ENCODE data around the gene CACNA2D4.

CACNA2D4 gene

GRCh38 chr12:1773937-1774655 is 144.4 kb downstream of the CACNA2D4 start:
- DNase-seq, result no peak

DNA sequence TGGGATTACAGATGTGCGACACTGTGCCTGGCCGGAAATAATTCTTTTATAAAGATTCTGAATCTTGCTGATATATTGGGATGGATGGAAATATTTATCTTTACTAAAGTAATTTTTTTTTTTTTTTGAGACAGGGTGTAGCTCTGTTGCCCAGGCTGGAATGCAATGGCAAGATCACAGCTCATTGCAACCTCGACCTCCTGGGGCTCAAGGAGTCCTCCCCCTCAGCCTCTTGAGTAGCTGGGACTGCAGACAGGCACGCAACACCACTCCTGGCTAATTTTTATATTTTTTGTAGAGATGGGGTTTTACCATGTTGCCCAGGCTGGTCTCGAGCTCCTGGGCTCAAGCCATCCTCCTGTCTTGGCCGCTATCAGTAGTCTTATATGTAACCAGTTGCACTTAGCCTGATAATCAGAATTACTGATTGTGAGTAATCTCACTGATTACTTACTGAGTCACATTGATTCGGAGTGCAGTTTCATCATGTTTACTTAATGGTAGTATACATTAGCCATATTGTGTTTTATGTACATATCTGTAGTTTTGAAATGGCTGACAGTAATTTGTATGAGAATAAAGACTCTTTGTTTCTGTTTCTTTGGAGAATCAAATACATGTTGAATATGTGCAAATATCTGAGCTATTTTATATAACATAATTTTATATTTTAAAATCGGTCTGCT is 148.5 kb downstream of the CACNA2D4 start:
- no peak for DNase-seq

GRCh38 chr12:1768615-1769014 is 149.8 kb downstream of the CACNA2D4 start:
- no peak for DNase-seq

DNA sequence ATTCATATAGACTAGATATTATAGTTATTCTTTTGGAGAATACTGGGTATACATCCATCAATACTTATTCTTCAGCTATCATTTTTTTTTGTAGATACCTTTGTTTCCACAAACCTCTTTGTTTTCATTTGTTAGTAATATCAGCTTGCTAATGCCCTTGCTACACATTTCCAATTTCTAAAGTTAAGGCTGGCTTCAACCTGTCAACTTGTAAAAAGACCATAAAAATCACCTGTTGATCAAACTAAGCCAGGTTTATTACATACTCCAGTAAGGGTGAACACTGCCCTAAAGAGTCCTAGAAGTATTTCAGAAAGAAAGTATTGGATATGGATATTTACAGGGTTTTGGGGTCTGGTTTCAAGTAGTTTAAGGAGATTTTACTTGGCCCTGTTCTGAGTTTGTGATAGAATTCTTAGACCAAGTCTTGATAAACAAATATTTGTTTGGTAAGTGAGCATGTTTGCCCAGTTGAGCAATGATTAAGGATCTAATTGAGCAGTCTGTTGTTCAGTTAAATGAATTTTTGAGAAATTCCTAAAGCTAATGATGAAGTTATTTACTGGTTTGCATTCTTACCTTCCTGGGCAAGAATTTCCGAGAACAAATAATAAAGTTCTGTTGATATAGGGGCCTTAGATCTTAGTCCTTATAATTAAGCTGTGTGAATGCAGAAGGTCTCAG is 150.9 kb downstream of the CACNA2D4 start:
- DNase-seq, result no peak

- no peak for DNase-seq
Observed at GRCh38 chr12:1766110-1766509, 152.3 kb downstream of the CACNA2D4 start.

DNA sequence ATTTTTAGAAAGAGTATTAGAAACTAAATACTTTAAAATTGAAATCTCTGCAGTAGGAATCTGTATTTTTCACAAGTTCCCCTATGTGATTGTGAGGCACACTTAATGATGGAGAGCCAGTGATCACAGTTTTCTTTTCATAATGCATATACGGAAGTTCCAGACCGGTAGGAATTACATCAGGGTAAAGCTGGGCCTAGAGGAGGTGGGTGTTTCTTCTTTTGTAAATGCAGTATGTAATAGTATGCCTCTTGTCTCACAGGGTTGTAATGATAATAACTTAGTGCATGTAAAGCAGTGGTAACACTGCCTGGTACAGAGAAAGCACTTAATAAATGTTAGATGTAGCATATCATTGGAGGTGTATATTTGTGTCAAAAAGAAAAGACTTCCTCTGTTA is 155.3 kb downstream of the CACNA2D4 start:
- no peak for DNase-seq

GRCh38 chr12:1761857-1762256 is 156.6 kb downstream of the CACNA2D4 start:
- DNase-seq, result no peak

GRCh38 chr12:1760566-1761382 is 157.7 kb downstream of the CACNA2D4 start:
- DNase-seq, result no peak

DNA sequence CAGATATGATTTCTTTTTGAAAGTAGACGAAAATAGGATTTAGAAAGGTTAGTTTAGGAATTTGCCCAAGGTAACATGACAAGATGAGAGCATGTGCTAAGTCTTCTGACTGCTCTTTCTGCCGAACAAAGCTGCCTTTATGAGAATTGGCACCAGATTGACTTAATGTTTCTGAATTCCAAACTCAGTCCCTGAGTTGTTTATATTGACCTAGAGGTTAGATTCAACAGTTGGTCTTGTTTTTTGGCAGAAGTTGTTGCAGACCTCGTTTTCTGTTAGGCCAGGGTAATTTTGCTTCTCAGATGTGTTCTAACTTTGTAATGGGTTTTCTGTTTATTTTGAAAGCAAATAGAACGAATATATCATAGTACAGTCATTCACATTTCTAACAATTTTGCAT is 159.6 kb downstream of the CACNA2D4 start:
- no peak for DNase-seq

- DNase-seq, result no peak
Observed at GRCh38 chr12:1758376-1758775, 160.1 kb downstream of the CACNA2D4 start.

DNA sequence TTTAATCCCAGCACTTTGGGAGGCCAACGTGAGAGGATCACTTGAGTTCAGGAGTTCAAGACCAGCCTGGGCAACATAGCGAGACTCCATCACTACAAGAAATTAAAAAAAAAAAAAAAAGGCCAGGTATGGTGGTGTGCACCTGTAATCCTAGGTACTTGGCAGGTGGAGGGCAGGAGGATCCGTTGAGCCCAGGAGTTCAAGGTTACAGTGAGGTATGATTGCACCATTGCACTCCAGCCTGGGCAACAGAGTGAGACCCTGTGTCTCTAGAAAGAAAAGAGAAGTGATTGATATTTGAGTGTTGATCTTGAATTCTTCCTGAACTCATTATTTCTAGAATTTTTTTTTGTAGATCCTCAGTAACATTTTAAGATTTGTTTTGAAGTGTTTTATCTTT is 168.2 kb downstream of the CACNA2D4 start:
- no peak for DNase-seq

GRCh38 chr12:1749019-1749418 is 169.4 kb downstream of the CACNA2D4 start:
- no peak for DNase-seq

- no peak for DNase-seq
Observed at GRCh38 chr12:1747609-1748008, 170.8 kb downstream of the CACNA2D4 start.

- no peak for DNase-seq
Observed at GRCh38 chr12:1744932-1745331, 173.5 kb downstream of the CACNA2D4 start.
